Prostate gland (tissue), 2 donors: ENCODE results near the gene SPIN1. TPM values are rescaled to one million over a fixed set of nuclear protein-coding genes. Genes with fewer than 3 reads are reported as not detected.

ENCODE experiments used
- DNase-seq: peaks from one replicate; pipeline ENCODE4 v3.0.0-alpha.2; 2019; ENCODE audit warnings: low spot score
- H3K27ac ChIP-seq, 2 donors: fragments of 200-600 bp; sonication (generic); 2 replicates each; pipeline ENCODE4 v1.5.1; 2017 to 2019
- H3K27me3 ChIP-seq: fragments of 200-600 bp; sonication (generic); replicated peaks from 2 replicates; pipeline ENCODE4 v1.5.1; 2019; ENCODE audit not compliant: insufficient read depth
- H3K36me3 ChIP-seq, 2 donors: fragments of 200-600 bp; sonication (generic); 1 replicate in 1 of 2; 2 replicates in 1 of 2; pipeline versions ENCODE4 v1.5.1 to v1.8.1; 2017 to 2019
- H3K4me1 ChIP-seq: fragments of 200-600 bp; sonication (generic); replicated peaks from 2 replicates; pipeline ENCODE4 v1.5.1; 2019
- H3K4me3 ChIP-seq, 2 donors: fragments of 200-600 bp; sonication (generic); 2 replicates each; pipeline ENCODE4 v1.5.1; 2017 to 2019
- H3K9me3 ChIP-seq: fragments of 200-600 bp; sonication (generic); 2 replicates; pipeline ENCODE4 v1.5.1; 2017
- POLR2A ChIP-seq: fragments of 450-650 bp; IDR thresholded peaks from one replicate; pipeline ENCODE4 v1.6.1; 2016; ENCODE audit warnings: antibody characterized with exemption, mild to moderate bottlenecking
- POLR2AphosphoS5 ChIP-seq: sonication (generic); formaldehyde crosslinking; IDR thresholded peaks from one replicate; pipeline ENCODE4 v1.6.1; 2017; ENCODE audit warnings: antibody characterized with exemption
- WGBS: methylation state at CpG from one replicate; pipeline ENCODE4 v1.1.5; 2018; 5-methylcytosine and 5-hydroxymethylcytosine counted together
- intact Hi-C: fragments of 100-400 bp; cut with DNase I; formaldehyde crosslinking; loops from one replicate; pipeline ENCODE4 v1.14.2; 2022
- total RNA-seq, 2 donors: library from RNA; depleted of rRNA; stranded (reverse); fragments of >200 nt; gene quantifications; one replicate each; pipeline ENCODE4 v1.1.0, GENCODE V29; 2016
- TF ChIP-seq, protein P1 (sequence below), 4 experiments: fragments of 200-600 bp in 2 of 4; fragments of 450-650 bp in 2 of 4; sonication (generic) in 2 of 4; IDR thresholded peaks; 1 replicate in 3 of 4; 2 replicates in 1 of 4; pipeline ENCODE4 v1.5.1; 2016 to 2019; ENCODE audit warnings: antibody characterized with exemption in 4 of 4, mild to moderate bottlenecking in 2 of 4, moderate library complexity in 2 of 4

SPIN1 gene
- total RNA-seq, 2 donors from 2014 or later = 74.5 to 98.5 TPM

GRCh38 chr9:88503845-88504764 is 115.9 kb downstream of the SPIN1 start:
- Histone ChIP-seq H3K27me3 (no peaks in the 10 kb centered on the region), H3K9me3 (no peaks in the 10 kb centered on the region), H3K27ac (no peak overlapping the region), H3K4me1 (no peaks in the 10 kb centered on the region), H3K36me3 (no peaks in the 10 kb centered on the region), H3K4me3 (no peak overlapping the region)
- WGBS = 95% methylated on average over 17 of the region's 17 CpGs
- intact Hi-C loops = no loop called here
- DNase-seq = no peak
- TF ChIP-seq, protein P1, sequence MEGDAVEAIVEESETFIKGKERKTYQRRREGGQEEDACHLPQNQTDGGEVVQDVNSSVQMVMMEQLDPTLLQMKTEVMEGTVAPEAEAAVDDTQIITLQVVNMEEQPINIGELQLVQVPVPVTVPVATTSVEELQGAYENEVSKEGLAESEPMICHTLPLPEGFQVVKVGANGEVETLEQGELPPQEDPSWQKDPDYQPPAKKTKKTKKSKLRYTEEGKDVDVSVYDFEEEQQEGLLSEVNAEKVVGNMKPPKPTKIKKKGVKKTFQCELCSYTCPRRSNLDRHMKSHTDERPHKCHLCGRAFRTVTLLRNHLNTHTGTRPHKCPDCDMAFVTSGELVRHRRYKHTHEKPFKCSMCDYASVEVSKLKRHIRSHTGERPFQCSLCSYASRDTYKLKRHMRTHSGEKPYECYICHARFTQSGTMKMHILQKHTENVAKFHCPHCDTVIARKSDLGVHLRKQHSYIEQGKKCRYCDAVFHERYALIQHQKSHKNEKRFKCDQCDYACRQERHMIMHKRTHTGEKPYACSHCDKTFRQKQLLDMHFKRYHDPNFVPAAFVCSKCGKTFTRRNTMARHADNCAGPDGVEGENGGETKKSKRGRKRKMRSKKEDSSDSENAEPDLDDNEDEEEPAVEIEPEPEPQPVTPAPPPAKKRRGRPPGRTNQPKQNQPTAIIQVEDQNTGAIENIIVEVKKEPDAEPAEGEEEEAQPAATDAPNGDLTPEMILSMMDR (IDR thresholded peaks at IDR 0.05) = no peak
- TF ChIP-seq POLR2AphosphoS5 = no peak
- TF ChIP-seq POLR2A = no peak

GRCh38 chr9:88508326-88508725 is 120.1 kb downstream of the SPIN1 start:
- no peak for DNase-seq
- H3K27ac ChIP-seq = no peak overlapping the region
- no peaks in the 10 kb centered on the region for H3K4me1 ChIP-seq
- no peak for TF ChIP-seq POLR2A
- TF ChIP-seq, protein P1 (IDR thresholded peaks at IDR 0.05) = no peak
- TF ChIP-seq POLR2AphosphoS5 = no peak
- H3K4me3 ChIP-seq = no peak overlapping the region
- no peaks in the 10 kb centered on the region for H3K27me3 ChIP-seq
- 94% methylated on average over 2 of the region's 2 CpGs for WGBS
- H3K36me3 ChIP-seq = no peaks in the 10 kb centered on the region
- intact Hi-C loops = no loop called here
- no peaks in the 10 kb centered on the region for H3K9me3 ChIP-seq

- Histone ChIP-seq H3K27ac (no peak overlapping the region), H3K36me3 (no peaks in the 10 kb centered on the region), H3K4me1 (no peaks in the 10 kb centered on the region), H3K27me3 (no peaks in the 10 kb centered on the region), H3K4me3 (no peak overlapping the region), H3K9me3 (no peaks in the 10 kb centered on the region)
- 56% methylated on average over 4 of the region's 4 CpGs for WGBS
- no peak for TF ChIP-seq POLR2AphosphoS5
- intact Hi-C loops = no loop called here
- DNase-seq = no peak
Measured at GRCh38 chr9:88511906-88512305, 123.7 kb downstream of the SPIN1 start.

GRCh38 chr9:88514247-88514646 is 126.0 kb downstream of the SPIN1 start:
- H3K36me3 ChIP-seq = no peaks in the 10 kb centered on the region
- WGBS = 95% methylated on average over 6 of the region's 6 CpGs
- H3K27me3 ChIP-seq = no peaks in the 10 kb centered on the region
- no peaks in the 10 kb centered on the region for H3K9me3 ChIP-seq
- no peak for TF ChIP-seq POLR2AphosphoS5
- TF ChIP-seq POLR2A = no peak
- TF ChIP-seq, protein P1 (IDR thresholded peaks at IDR 0.05) = no peak
- H3K4me1 ChIP-seq = no peaks in the 10 kb centered on the region
- no peak overlapping the region for H3K4me3 ChIP-seq
- H3K27ac ChIP-seq = no peak overlapping the region
- DNase-seq = no peak
- intact Hi-C loops = no loop called here

DNA sequence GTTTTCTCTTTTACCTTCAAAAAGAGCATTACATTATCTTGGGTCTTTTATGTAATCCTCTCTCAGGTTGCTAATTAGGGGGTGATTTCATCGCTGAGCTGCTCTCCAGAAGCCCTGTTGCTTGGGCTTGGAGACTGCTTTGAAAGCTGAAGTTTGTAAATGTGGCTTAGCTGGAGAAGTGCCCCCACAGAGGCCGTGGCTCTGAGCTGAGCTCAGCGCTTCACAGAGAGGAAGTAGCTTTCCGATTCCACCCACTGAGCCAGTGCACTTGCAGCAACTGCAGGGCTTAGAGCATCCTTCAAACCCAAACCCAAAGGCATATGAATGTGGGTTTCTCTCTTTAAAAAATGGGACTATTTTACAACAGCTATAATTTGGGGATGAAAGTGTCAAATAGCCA is 133.1 kb downstream of the SPIN1 start:
- DNase-seq = no peak
- Histone ChIP-seq H3K27ac (no peak overlapping the region), H3K27me3 (no peaks in the 10 kb centered on the region), H3K4me3 (no peak overlapping the region), H3K36me3 (no peaks in the 10 kb centered on the region), H3K4me1 (no peaks in the 10 kb centered on the region), H3K9me3 (no peaks in the 10 kb centered on the region)
- WGBS = 64% methylated on average over 4 of the region's 4 CpGs
- TF ChIP-seq POLR2A = no peak
- TF ChIP-seq POLR2AphosphoS5 = no peak
- TF ChIP-seq, protein P1 (IDR thresholded peaks at IDR 0.05) = no peak
- intact Hi-C loops = no loop called here
